HCT116 (cell line): ENCODE results near the gene P4HB.

ENCODE experiments used
- POLR2A ChIP-seq: IDR thresholded peaks from 2 replicates; pipeline ENCODE4 v1.7.0; 2011; ENCODE audit warnings: borderline replicate concordance; ENCODE audit not compliant: insufficient read depth, insufficient read length; ENCODE audit errors: extremely low read depth
- SP1 ChIP-seq: IDR thresholded peaks from 2 replicates; pipeline ENCODE4 v1.6.1; 2012; ENCODE audit warnings: low read depth
- TF ChIP-seq, protein P1 (sequence below), 3 experiments: fragments of 200-600 bp in 1 of 3; sonication (generic) in 1 of 3; IDR thresholded peaks in 2 of 3; conservative IDR thresholded peaks in 1 of 3; 2 replicates each; pipeline ENCODE4 v1.5.1; 2012 to 2017; ENCODE audit warnings: low read depth in 2 of 3, low read length in 2 of 3, antibody characterized with exemption in 1 of 3, borderline replicate concordance in 1 of 3, control low read depth in 1 of 3, mild to moderate bottlenecking in 1 of 3, mixed read lengths in 1 of 3, mixed run types in 1 of 3, moderate library complexity in 1 of 3; ENCODE audit not compliant: insufficient read depth in 1 of 3

DNA sequence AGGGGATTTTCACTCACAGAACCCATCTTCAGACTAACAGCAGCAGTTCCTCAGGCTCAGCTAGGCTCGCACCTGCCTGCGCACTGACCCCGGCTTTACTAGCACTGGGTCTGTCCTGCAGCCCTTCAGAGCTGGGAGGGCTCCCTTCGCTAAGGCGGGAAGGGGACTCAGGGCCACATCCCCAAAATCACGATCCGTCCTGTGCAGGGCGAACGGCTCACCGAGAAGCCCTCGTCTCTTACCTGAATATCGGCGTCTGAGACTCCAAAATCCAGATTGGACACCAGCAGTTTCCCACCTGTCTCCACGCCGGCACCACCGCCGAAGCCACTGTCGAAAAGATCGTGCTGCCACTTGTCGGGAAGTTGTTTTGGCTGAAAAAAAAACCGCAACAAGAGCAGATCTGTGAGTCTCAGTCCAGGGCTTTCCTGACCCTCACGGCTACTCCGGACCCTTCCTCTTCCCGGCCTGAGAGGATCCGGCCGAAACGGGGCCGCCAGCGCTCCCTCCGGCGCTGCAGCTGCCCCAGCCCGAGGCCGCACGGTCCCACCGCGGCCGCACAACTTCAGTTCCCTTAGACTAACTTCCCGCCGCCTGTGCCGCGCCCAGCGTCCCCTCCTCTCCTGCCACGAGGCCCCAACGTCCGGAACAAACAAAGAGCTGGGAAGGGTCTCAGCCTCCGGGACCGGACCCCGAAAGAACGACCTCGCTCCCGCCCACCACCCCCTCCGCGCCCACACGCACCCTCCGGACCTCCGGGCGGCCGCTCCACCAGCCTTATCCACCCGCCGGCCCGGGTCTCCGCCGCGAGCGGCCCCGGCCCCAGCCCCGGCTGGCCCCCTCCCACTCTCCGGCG lies 30.3 kb upstream of the P4HB start:
- TF ChIP-seq, protein P1, sequence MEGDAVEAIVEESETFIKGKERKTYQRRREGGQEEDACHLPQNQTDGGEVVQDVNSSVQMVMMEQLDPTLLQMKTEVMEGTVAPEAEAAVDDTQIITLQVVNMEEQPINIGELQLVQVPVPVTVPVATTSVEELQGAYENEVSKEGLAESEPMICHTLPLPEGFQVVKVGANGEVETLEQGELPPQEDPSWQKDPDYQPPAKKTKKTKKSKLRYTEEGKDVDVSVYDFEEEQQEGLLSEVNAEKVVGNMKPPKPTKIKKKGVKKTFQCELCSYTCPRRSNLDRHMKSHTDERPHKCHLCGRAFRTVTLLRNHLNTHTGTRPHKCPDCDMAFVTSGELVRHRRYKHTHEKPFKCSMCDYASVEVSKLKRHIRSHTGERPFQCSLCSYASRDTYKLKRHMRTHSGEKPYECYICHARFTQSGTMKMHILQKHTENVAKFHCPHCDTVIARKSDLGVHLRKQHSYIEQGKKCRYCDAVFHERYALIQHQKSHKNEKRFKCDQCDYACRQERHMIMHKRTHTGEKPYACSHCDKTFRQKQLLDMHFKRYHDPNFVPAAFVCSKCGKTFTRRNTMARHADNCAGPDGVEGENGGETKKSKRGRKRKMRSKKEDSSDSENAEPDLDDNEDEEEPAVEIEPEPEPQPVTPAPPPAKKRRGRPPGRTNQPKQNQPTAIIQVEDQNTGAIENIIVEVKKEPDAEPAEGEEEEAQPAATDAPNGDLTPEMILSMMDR (IDR thresholded peaks at IDR 0.05 in 2 of 3, conservative IDR thresholded peaks at IDR 0.05 in 1 of 3; ENCODE audit: borderline replicate concordance in 1 of 3, insufficient read depth in 1 of 3, low read depth in 2 of 3, low read length in 2 of 3) = no peak
- no peak for TF ChIP-seq POLR2A
- TF ChIP-seq SP1 = no peak
